ENCODE results near the gene CDRT4.

- TF ChIP-seq CTCF (IDR thresholded peaks at IDR 0.05; ENCODE audit: insufficient read depth, low read length, poor library complexity, severe bottlenecking) (no peak), EZH2phosphoT487 (conservative IDR thresholded peaks at IDR 0.05; ENCODE audit: low read length) (no peak)
Measured at GRCh38 chr17:15448580-15448956, 18.9 kb downstream of the CDRT4 start.
